Stimulated activated naive B cell treated with anti-CD40 and anti-IgM and Interleukin-4, amounts not matched to agents 10 μg/mL and 1 μg/mL and 100 μg/mL, for 72 hours (primary cell): Measurements from ENCODE around the gene ARHGAP42.
A peak's percentile ranks its signal among the peaks of the same experiment; 100 is the strongest.

Experiments
- ATAC-seq, 2 donors: fragments of 150-1000 bp; cut with Tn5 transposase; replicated peaks; 2 replicates each; pipeline ENCODE4 v1.10.0; 2021; ENCODE audit warnings: moderate library complexity in 1 of 2
- DNase-seq: peaks from one replicate; pipeline ENCODE4 v3.0.0; 2021
- H3K27ac Mint-ChIP-seq: one replicate; pipeline ENCODE4 v1.8.0; 2022; ENCODE audit warnings: mild to moderate bottlenecking, mixed read lengths
- H3K27me3 Mint-ChIP-seq, 2 donors: one replicate each; pipeline ENCODE4 v1.8.0; 2022; ENCODE audit warnings: mixed read lengths in 2 of 2
- H3K36me3 Mint-ChIP-seq, 2 donors: one replicate each; pipeline ENCODE4 v1.8.0; 2022; ENCODE audit warnings: mixed read lengths in 2 of 2, mild to moderate bottlenecking in 1 of 2
- H3K4me1 Mint-ChIP-seq, 2 donors: one replicate each; pipeline ENCODE4 v1.8.0; 2022; ENCODE audit warnings: mixed read lengths in 2 of 2, mild to moderate bottlenecking in 1 of 2
- H3K4me3 Mint-ChIP-seq, 2 donors: one replicate each; pipeline ENCODE4 v1.8.0; 2022; ENCODE audit warnings: mild to moderate bottlenecking in 2 of 2, mixed read lengths in 2 of 2, moderate library complexity in 1 of 2
- H3K9me3 Mint-ChIP-seq, 2 donors: one replicate each; pipeline ENCODE4 v1.8.0; 2022; ENCODE audit warnings: mixed read lengths in 2 of 2, mild to moderate bottlenecking in 1 of 2

Gene ARHGAP42

DNA sequence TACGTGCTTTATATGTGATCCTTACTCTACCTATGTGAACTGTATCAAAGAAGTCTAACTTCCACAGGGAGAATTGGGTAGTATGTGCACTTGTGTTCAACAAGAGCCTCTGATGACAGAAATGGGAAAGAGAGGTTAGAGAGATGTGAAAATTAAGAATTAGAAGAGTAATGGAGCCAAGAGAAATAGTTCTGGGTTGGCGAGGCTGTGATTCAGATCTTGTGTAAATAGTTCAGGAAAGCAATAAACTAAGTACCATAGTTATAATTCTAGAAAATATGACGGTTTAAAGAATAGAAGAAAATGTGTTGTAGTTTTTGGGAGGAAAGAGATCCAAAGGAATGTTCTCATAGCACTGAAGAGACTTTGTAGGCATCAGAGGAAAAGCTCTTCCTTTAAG is 112.4 kb downstream of the ARHGAP42 start:
- Mint-ChIP-seq H3K27me3 (no peaks in the 10 kb centered on the region), H3K4me3 (no peak overlapping the region), H3K36me3 (peaks cover 0 to 10% of the 10 kb centered on the region in 2 donors), H3K27ac (no peak overlapping the region), H3K4me1 (no peaks in the 10 kb centered on the region), H3K9me3 (no peaks in the 10 kb centered on the region)
- DNase-seq (no peak), ATAC-seq (no peak)

DNA sequence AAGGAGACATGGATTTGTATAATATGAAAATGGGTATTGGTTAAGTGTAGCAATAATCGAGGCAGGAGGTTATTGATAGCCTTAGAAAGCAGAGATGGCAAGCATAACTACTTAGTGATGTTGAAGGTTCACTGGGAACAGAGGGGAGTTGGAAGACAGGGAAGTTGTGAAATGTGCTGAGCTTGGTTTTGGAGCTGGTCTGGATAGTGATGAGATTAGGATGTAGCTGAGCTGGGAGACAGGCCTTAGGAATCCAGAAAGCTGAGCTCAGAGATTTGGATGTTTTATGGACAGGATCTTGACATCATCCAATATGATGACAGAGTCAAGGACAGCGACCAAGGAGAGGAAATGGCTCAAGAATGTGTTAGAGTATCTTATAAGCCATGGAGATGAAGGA is 113.1 kb downstream of the ARHGAP42 start:
- no peak for DNase-seq
- H3K9me3 Mint-ChIP-seq, result no peaks in the 10 kb centered on the region
- no peaks in the 10 kb centered on the region for H3K4me1 Mint-ChIP-seq
- no peak overlapping the region for H3K27ac Mint-ChIP-seq
- H3K4me3 Mint-ChIP-seq, result no peak overlapping the region
- peaks cover 0 to 9% of the 10 kb centered on the region in 2 donors for H3K36me3 Mint-ChIP-seq
- H3K27me3 Mint-ChIP-seq, result no peaks in the 10 kb centered on the region
- ATAC-seq, result no peak

- Mint-ChIP-seq H3K27me3 (no peaks in the 10 kb centered on the region), H3K27ac (no peak overlapping the region), H3K9me3 (no peaks in the 10 kb centered on the region), H3K4me3 (no peak overlapping the region), H3K36me3 (peaks cover 0 to 7% of the 10 kb centered on the region in 2 donors), H3K4me1 (no peaks in the 10 kb centered on the region)
- no peak for DNase-seq
- no peak for ATAC-seq
Observed at GRCh38 chr11:100801225-100801999, 114.3 kb downstream of the ARHGAP42 start.

DNA sequence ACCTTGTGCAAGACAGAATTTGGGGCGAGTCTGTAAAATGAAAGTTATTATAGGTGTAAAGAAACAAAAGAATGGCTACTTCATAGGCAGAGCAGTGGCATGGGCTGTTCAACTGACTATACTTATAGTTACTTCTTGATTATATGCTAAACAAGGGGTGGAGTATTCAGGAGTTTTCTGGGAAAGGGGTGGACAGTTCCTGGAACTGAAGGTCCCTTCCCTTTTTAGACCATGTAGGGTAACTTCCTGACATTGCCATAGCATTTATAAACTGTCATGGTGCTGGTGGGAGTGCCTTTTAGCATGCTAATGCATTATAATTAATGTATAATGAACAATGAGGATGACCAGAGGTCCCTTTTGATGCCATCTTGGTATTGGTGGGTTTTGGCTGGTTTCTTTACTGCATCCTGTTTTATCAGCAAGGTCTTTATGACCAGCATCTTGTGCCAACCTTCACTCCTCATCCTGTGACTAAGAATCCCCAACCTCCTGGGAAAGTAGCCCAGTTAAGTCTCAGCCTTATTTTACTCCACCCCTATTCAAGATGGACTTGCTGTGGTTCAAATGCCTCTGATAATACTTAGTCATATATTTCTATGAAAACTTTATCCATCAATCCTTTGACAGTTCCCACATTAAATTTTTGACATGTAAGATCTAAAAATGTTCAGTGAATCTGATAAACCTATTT is 118.6 kb downstream of the ARHGAP42 start:
- no peak overlapping the region for H3K4me3 Mint-ChIP-seq
- no peak overlapping the region for H3K27ac Mint-ChIP-seq
- DNase-seq (no peak), ATAC-seq (no peak)
- no peaks in the 10 kb centered on the region for H3K27me3 Mint-ChIP-seq
- H3K4me1 Mint-ChIP-seq, result no peaks in the 10 kb centered on the region
- H3K9me3 Mint-ChIP-seq, result no peaks in the 10 kb centered on the region
- no peaks in the 10 kb centered on the region for H3K36me3 Mint-ChIP-seq

- ATAC-seq, result no peak
- H3K27ac Mint-ChIP-seq, result no peak overlapping the region
- H3K4me1 Mint-ChIP-seq, result no peaks in the 10 kb centered on the region
Observed at GRCh38 chr11:100806296-100806695, 119.2 kb downstream of the ARHGAP42 start.

DNA sequence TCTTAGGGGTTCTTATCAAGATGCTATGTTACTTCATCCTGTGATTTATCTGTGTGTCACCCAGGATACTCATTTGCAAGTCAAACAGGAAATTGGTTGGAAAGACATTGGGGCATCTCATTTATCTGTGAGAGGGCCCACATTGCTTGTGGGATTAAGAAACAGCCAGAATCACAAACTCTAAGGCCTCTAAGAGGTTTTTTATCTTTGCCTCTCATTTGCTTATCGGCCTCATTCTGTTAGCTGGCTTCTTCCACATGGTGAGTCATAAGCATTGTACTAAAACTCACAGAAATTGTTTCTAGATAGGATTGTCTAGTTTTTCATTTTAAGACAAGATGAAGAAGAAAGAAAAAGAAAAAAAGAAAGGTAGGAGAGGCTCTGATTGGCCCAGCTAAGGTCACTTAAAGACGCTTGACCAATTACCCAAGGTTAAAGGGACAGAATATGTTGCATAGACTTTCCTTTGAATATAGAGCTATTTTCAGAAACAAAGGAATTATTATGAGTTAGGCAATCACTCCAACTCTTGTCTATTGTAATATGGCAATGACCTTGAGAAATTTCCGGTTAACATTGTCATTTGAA is 121.9 kb downstream of the ARHGAP42 start:
- Mint-ChIP-seq H3K36me3 (peaks cover 10 to 11% of the 10 kb centered on the region in 2 donors), H3K4me3 (no peak overlapping the region), H3K4me1 (no peaks in the 10 kb centered on the region), H3K27me3 (no peaks in the 10 kb centered on the region), H3K27ac (no peak overlapping the region), H3K9me3 (peaks cover 0 to 1% of the 10 kb centered on the region in 2 donors)
- no peak for ATAC-seq
- no peak for DNase-seq

More at GRCh38 chr11:100806296-100806695, 119.2 kb downstream of the ARHGAP42 start:
- Mint-ChIP-seq H3K27me3 (no peaks in the 10 kb centered on the region), H3K36me3 (no peaks in the 10 kb centered on the region), H3K9me3 (no peaks in the 10 kb centered on the region), H3K4me3 (no peak overlapping the region)
- no peak for DNase-seq

DNA sequence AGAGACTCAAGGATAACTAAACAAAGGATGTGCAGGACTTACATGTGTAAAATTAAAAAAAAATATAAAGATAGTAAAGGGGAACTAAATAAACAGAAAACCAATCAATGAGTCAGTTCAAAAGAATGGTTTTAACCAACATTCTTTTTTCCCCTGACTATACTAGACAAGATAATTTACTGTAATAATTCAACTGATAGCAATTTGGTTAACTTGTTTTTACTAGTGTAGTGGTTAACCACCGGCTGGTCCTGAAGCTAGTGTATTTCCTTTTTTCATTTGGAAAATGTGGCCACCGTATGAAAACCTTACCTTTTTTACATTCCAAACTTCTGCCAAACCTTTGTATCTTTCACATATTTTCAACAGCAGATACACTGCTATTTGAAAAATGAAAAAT is 123.1 kb downstream of the ARHGAP42 start:
- H3K4me1 Mint-ChIP-seq, result no peaks in the 10 kb centered on the region
- H3K27ac Mint-ChIP-seq, result no peak overlapping the region
- H3K9me3 Mint-ChIP-seq, result peaks cover 0 to 1% of the 10 kb centered on the region in 2 donors
- peak; percentile 67 to 72 for ATAC-seq
- H3K36me3 Mint-ChIP-seq, result peaks cover 10 to 11% of the 10 kb centered on the region in 2 donors
- H3K27me3 Mint-ChIP-seq, result no peaks in the 10 kb centered on the region
- DNase-seq, result no peak
- H3K4me3 Mint-ChIP-seq, result no peak overlapping the region

GRCh38 chr11:100810666-100811065 is 123.6 kb downstream of the ARHGAP42 start:
- H3K27ac Mint-ChIP-seq, result no peak overlapping the region
- no peaks in the 10 kb centered on the region for H3K4me1 Mint-ChIP-seq
- ATAC-seq, result no peak

DNA sequence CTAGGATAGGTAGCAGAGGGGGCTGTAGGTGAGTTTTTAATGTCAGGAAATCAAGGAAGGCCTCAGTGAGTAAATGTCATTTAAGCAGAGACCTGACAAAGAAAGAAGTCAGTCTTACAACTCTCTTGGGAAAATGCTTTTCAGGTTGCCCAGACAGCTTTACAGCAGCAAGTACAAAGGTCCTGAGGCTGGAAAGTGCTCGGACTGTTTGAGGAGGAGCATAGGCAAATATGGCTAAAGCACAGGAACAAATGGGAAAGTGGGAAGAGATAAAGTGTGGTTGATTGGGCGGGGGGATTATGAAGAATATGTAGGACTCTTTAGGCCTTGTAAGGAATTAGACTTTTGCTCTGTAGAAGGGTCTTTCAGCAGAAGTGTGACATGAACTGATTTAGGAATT is 125.4 kb downstream of the ARHGAP42 start:
- ATAC-seq (no peak), DNase-seq (no peak)
- Mint-ChIP-seq H3K4me1 (no peaks in the 10 kb centered on the region), H3K27me3 (no peaks in the 10 kb centered on the region), H3K36me3 (peaks cover 10 to 15% of the 10 kb centered on the region in 2 donors), H3K4me3 (no peak overlapping the region), H3K9me3 (peaks cover 0 to 3% of the 10 kb centered on the region in 2 donors), H3K27ac (no peak overlapping the region)

More at GRCh38 chr11:100810666-100811065, 123.6 kb downstream of the ARHGAP42 start:
- H3K36me3 Mint-ChIP-seq, result peaks cover 10 to 11% of the 10 kb centered on the region in 2 donors
- H3K27me3 Mint-ChIP-seq, result no peaks in the 10 kb centered on the region
- no peak overlapping the region for H3K4me3 Mint-ChIP-seq
- DNase-seq, result no peak
- peaks cover 0 to 1% of the 10 kb centered on the region in 2 donors for H3K9me3 Mint-ChIP-seq

GRCh38 chr11:100815787-100816330 is 128.8 kb downstream of the ARHGAP42 start:
- H3K4me3 Mint-ChIP-seq, result no peak overlapping the region
- H3K9me3 Mint-ChIP-seq, result peaks cover 0 to 3% of the 10 kb centered on the region in 2 donors
- peaks cover 10 to 18% of the 10 kb centered on the region in 2 donors for H3K36me3 Mint-ChIP-seq
- peaks cover 2 to 4% of the 10 kb centered on the region in 2 donors for H3K4me1 Mint-ChIP-seq
- H3K27me3 Mint-ChIP-seq, result no peaks in the 10 kb centered on the region
- no peak overlapping the region for H3K27ac Mint-ChIP-seq
- ATAC-seq (no peak), DNase-seq (no peak)

DNA sequence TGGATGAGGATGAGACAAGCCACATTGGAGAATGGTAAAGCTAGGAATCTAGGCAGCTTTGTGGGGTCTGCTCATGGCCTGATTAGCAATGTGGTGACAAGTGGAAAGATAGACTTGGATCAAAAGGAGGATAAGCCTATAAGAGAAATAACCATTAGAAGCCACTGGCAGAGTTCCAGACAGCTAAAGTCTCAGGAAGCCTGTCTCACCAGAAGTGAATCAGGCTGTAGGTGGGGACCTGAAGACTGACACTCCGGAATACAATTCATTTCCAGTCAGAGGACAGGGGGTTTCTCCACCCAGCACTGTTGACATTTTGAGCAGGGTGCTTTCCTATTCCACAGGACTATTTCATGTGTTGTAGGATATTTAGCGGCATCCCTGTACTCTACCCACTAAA is 129.7 kb downstream of the ARHGAP42 start:
- H3K27me3 Mint-ChIP-seq, result no peaks in the 10 kb centered on the region
- no peak overlapping the region for H3K27ac Mint-ChIP-seq
- ATAC-seq (no peak), DNase-seq (no peak)
- no peak overlapping the region for H3K4me3 Mint-ChIP-seq
- peaks cover 0 to 3% of the 10 kb centered on the region in 2 donors for H3K9me3 Mint-ChIP-seq
- peaks cover 11 to 12% of the 10 kb centered on the region in 2 donors for H3K4me1 Mint-ChIP-seq
- peaks cover 10 to 18% of the 10 kb centered on the region in 2 donors for H3K36me3 Mint-ChIP-seq

- Mint-ChIP-seq H3K36me3 (peaks cover 8 to 14% of the 10 kb centered on the region in 2 donors), H3K4me3 (no peak overlapping the region), H3K4me1 (peaks cover 12 to 13% of the 10 kb centered on the region in 2 donors), H3K9me3 (peaks cover 0 to 3% of the 10 kb centered on the region in 2 donors), H3K27me3 (no peaks in the 10 kb centered on the region), H3K27ac (no peak overlapping the region)
- ATAC-seq, result no peak
- no peak for DNase-seq
Observed at GRCh38 chr11:100817620-100818019, 130.5 kb downstream of the ARHGAP42 start.

DNA sequence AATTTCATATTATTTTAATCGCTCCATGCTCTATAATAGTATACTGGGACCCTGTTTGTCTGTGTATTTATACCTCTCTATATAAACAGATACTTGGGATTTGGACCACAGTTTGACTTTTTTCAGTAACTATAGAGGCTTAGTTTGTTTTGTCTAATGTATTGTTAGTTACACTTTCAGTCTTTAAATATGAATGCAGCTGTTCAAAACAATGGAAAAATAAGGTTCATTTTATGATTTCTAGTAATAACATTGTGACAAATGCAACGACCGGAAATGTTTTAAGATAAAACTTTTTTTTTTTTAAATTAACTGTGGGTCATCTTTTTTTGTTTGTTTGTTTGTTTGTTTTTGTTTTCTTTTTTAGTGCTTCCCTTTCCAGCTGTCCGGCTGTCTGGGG is 133.5 kb downstream of the ARHGAP42 start:
- no peak for DNase-seq
- Mint-ChIP-seq H3K4me3 (no peak overlapping the region), H3K9me3 (peaks cover 0 to 1% of the 10 kb centered on the region in 2 donors), H3K27ac (no peak overlapping the region), H3K27me3 (no peaks in the 10 kb centered on the region), H3K36me3 (peaks cover 0 to 7% of the 10 kb centered on the region in 2 donors), H3K4me1 (peaks cover 12 to 13% of the 10 kb centered on the region in 2 donors)
- no peak for ATAC-seq

GRCh38 chr11:100821198-100821597 is 134.1 kb downstream of the ARHGAP42 start:
- peaks cover 0 to 1% of the 10 kb centered on the region in 2 donors for H3K9me3 Mint-ChIP-seq
- peak overlapping the region; percentile 49 for H3K27ac Mint-ChIP-seq
- peak; percentile 97 to 98 for ATAC-seq
- peak; percentile 1 for DNase-seq
- no peaks in the 10 kb centered on the region for H3K27me3 Mint-ChIP-seq
- H3K36me3 Mint-ChIP-seq, result peaks cover 0 to 5% of the 10 kb centered on the region in 2 donors
- peak overlapping the region; percentile 40 to 61 for H3K4me3 Mint-ChIP-seq
- H3K4me1 Mint-ChIP-seq, result peaks cover 12 to 13% of the 10 kb centered on the region in 2 donors
